Thoracic aorta (tissue), 2 donors: ENCODE measurements around the gene GAS1. TPM values are rescaled to one million over a fixed set of nuclear protein-coding genes. Genes with fewer than 3 reads are reported as not detected.

Experiments
- ATAC-seq: fragments of 150-250 bp; one replicate; pipeline ENCODE4 v1.8.0; 2017; ENCODE audit warnings: low read depth; ENCODE audit not compliant: insufficient number of reproducible peaks, low FRiP score
- DNase-seq: peaks from one replicate; pipeline ENCODE4 v3.0.0-alpha.2; 2020; ENCODE audit warnings: low spot score
- H3K27ac ChIP-seq, 2 donors: fragments of 200-600 bp; sonication (generic); 1 replicate in 1 of 2; 2 replicates in 1 of 2; pipeline ENCODE4 v1.5.1; 2016; ENCODE audit warnings: mild to moderate bottlenecking in 2 of 2, moderate library complexity in 2 of 2
- H3K27me3 ChIP-seq: fragments of 200-600 bp; sonication (generic); replicated peaks from 2 replicates; pipeline ENCODE4 v1.6.0; 2016; ENCODE audit warnings: mild to moderate bottlenecking; ENCODE audit not compliant: insufficient read depth
- H3K36me3 ChIP-seq: fragments of 200-600 bp; sonication (generic); one replicate; pipeline ENCODE4 v1.5.1; 2016
- H3K4me1 ChIP-seq, 2 donors: fragments of 200-600 bp; sonication (generic); 1 replicate in 1 of 2; 2 replicates in 1 of 2; pipeline versions ENCODE4 v1.5.1 to v1.6.0; 2016; ENCODE audit warnings: low read depth in 2 of 2, mild to moderate bottlenecking in 1 of 2; ENCODE audit not compliant: control insufficient read depth in 1 of 2
- H3K4me3 ChIP-seq: fragments of 200-600 bp; sonication (generic); 2 replicates; pipeline ENCODE4 v1.5.1; 2016; ENCODE audit warnings: mild to moderate bottlenecking
- H3K9me3 ChIP-seq: fragments of 200-600 bp; sonication (generic); 2 replicates; pipeline ENCODE4 v1.5.1; 2016
- total RNA-seq, 2 donors: library from RNA; depleted of rRNA; stranded (reverse); fragments of >200 nt; gene quantifications; one replicate each; pipeline versions ENCODE4 v1.1.0 to v1.2.3, GENCODE V29; 2016
- TF ChIP-seq, protein P1 (sequence below): fragments of 200-600 bp; sonication (generic); IDR thresholded peaks from one replicate; pipeline ENCODE4 v1.5.1; 2019; ENCODE audit warnings: antibody characterized with exemption

The GAS1 gene, protein sequence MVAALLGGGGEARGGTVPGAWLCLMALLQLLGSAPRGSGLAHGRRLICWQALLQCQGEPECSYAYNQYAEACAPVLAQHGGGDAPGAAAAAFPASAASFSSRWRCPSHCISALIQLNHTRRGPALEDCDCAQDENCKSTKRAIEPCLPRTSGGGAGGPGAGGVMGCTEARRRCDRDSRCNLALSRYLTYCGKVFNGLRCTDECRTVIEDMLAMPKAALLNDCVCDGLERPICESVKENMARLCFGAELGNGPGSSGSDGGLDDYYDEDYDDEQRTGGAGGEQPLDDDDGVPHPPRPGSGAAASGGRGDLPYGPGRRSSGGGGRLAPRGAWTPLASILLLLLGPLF
- 100 to 1,000 TPM in 1 of 2 donors, 10 to 100 TPM in 1; 47.6 to 108 TPM for total RNA-seq

DNA sequence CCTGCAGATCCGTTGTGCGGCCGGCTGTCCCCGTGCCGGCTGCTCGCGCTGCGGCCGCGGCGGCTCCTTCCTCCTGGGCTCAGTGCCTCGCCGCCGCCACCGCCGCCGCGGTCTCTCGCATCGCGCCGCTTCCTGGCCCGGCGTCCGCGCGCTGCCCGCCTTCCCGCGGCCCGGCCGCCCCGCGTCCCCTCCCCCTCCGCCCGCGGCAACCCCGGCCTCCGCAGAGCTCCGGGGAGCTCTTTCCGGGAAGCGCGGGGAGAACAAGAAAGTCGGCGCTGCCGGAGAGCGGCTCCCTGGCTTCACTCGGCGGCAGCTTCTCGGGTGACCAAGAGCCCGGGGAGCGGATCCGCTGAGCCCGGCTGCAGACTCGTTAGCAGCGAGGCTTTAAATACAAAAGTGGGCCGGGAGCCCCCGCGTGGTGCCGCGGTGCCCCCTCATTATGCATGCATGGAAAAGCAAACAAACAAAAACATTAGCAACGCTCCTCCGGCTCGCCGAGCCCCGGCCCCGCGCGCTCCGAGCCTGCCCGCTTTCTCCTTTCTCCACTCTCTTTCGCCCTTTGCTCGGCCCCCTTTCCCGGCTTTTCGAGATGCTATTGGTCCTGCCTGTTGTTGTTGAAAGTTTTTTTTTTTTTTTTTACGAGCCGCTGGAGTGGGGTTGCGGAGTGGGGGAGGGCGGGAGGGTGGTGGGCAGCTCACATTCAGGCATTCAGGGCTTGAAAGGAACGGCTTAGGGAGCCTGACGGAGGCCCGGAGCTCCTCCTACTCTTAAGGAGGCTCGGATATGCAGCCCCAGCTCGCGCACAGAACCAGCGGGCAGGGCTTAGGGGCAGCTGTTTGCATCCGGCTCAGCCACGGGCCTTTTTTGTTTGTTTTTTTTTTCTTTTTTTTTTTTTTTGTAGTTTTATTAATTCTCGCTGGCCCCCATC, at the start of gene GAS1:
GAS1 (minus strand) TSS at position 361 of the 928 bp plus-strand sequence. CDS start 727 bp downstream, outside the sequence.
- peaks cover 4 to 25% of the 10 kb centered on the region in 2 donors for H3K4me1 ChIP-seq
- peak within 1 kb of the TSS; percentile 91 for H3K4me3 ChIP-seq
- TF ChIP-seq, protein P1, sequence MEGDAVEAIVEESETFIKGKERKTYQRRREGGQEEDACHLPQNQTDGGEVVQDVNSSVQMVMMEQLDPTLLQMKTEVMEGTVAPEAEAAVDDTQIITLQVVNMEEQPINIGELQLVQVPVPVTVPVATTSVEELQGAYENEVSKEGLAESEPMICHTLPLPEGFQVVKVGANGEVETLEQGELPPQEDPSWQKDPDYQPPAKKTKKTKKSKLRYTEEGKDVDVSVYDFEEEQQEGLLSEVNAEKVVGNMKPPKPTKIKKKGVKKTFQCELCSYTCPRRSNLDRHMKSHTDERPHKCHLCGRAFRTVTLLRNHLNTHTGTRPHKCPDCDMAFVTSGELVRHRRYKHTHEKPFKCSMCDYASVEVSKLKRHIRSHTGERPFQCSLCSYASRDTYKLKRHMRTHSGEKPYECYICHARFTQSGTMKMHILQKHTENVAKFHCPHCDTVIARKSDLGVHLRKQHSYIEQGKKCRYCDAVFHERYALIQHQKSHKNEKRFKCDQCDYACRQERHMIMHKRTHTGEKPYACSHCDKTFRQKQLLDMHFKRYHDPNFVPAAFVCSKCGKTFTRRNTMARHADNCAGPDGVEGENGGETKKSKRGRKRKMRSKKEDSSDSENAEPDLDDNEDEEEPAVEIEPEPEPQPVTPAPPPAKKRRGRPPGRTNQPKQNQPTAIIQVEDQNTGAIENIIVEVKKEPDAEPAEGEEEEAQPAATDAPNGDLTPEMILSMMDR: no peak
- H3K36me3 ChIP-seq: peaks cover 4% of the 10 kb centered on the region
- peak within 1 kb of the TSS; percentile 79 to 90 for H3K27ac ChIP-seq
- ATAC-seq: peak; percentile 65
- H3K27me3 ChIP-seq: no peaks in the 10 kb centered on the region
- no peaks in the 10 kb centered on the region for H3K9me3 ChIP-seq
- DNase-seq: peak; percentile 61

DNA sequence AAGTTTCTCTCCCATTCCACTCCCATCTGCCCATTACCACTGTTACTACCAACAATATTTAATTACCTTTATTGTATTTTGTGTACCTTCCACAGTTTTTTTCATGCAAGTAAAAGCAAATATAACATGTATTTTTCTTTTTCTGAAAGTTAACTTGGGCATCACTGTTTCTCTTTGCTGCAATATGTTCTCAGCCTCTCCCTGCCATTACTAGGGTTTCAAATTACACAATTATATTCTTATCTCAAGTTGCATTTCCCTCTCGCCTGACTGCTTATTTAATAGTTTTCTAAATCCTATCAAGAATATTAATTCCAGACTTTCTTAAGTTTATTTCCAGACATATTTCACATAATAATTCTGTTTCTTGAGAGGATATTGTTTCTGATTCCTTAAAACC, 46.9 kb upstream of the GAS1 start:
- no peak for ATAC-seq
- no peak overlapping the region for H3K27ac ChIP-seq
- no peak for DNase-seq
- no peaks in the 10 kb centered on the region for H3K36me3 ChIP-seq
- no peak overlapping the region for H3K4me3 ChIP-seq
- no peaks in the 10 kb centered on the region for H3K9me3 ChIP-seq
- no peaks in the 10 kb centered on the region for H3K4me1 ChIP-seq
- H3K27me3 ChIP-seq: no peaks in the 10 kb centered on the region
- TF ChIP-seq, protein P1: no peak

DNA sequence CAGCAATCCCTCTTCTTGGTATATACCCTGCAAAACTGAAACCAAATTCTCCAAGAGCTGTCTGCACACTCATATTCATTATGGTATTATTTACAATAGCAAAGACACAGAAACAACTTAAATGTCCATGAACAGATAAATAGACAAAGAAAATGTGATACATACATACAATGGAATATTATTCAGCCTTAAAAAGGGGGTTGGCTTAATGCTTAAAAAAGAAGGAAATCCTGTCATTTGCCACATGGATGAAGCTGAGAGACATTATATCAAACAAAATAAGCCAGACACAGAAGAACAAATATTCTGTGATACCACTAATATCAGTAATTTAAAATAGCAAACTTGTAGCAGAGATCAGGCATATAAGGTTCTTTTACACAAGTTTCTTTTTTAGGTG, 46.5 kb upstream of the GAS1 start:
- H3K4me3 ChIP-seq: no peak overlapping the region
- no peak overlapping the region for H3K27ac ChIP-seq
- TF ChIP-seq, protein P1: no peak
- no peak for DNase-seq
- no peak for ATAC-seq
- no peaks in the 10 kb centered on the region for H3K4me1 ChIP-seq
- no peaks in the 10 kb centered on the region for H3K27me3 ChIP-seq
- no peaks in the 10 kb centered on the region for H3K36me3 ChIP-seq
- H3K9me3 ChIP-seq: no peaks in the 10 kb centered on the region

DNA sequence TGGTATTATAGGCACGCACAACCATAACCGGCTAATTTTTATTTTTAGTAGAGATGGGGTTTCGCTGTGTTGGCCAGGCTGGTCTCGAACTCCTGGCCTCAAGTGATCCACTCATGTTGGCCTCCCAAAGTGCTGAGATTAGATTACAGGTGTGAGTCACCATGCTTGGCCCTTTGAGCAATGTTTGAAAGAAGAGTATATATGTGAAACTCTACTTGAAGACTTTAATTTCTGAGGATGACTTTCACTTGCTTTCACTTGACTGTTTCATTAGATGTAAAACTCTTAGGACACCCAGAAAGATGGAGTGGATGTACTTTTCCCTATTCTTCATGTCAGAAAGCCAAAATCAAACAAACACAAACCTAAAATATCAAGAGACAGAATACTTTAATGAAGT, 43.8 kb upstream of the GAS1 start:
- Histone ChIP-seq H3K4me3 (no peak overlapping the region), H3K9me3 (no peaks in the 10 kb centered on the region), H3K27ac (no peak overlapping the region), H3K36me3 (no peaks in the 10 kb centered on the region), H3K4me1 (no peaks in the 10 kb centered on the region), H3K27me3 (no peaks in the 10 kb centered on the region)
- ATAC-seq (no peak), DNase-seq (no peak)
- TF ChIP-seq, protein P1: no peak

DNA sequence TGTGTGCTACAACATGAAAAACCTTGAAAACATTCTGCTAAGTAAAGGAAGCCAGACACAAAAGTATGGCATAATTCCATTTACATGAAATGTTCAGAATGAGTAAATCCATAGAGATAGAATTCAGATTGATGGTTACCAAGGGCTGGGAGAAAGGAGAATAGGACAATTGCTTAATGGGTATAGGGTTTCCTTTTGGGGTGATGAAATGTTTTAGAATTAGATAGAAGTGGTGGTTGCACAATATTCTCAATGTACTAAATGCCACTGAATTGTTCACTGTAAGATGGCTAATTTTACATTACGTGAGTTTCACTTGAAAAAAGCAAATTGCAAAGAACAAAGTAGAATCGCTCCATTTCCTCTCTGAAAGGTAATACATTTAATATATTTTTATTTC, 43.0 kb upstream of the GAS1 start:
- Histone ChIP-seq H3K9me3 (no peaks in the 10 kb centered on the region), H3K4me1 (no peaks in the 10 kb centered on the region), H3K27me3 (no peaks in the 10 kb centered on the region), H3K36me3 (no peaks in the 10 kb centered on the region), H3K27ac (no peak overlapping the region), H3K4me3 (no peak overlapping the region)
- ATAC-seq (no peak), DNase-seq (no peak)
- TF ChIP-seq, protein P1: no peak
